D721Med (cell line): ENCODE results near the gene EIF1AX.

ENCODE experiments used
- DNase-seq: peaks from one replicate; pipeline ENCODE4 v3.0.0; 2011; ENCODE audit warnings: low spot score; ENCODE audit not compliant: insufficient read length
- FAIRE-seq: peaks from 2 replicates; lab custom pipeline; 2011; peaks lifted over from hg19 to GRCh38; lab: Jason Lieb, UNC
- TF ChIP-seq, protein P1 (sequence below): IDR thresholded peaks from 2 replicates; pipeline ENCODE4 v1.5.1; 2012; ENCODE audit warnings: mild to moderate bottlenecking, control low read depth; ENCODE audit not compliant: insufficient read depth; ENCODE audit errors: missing control alignments

The EIF1AX gene

DNA sequence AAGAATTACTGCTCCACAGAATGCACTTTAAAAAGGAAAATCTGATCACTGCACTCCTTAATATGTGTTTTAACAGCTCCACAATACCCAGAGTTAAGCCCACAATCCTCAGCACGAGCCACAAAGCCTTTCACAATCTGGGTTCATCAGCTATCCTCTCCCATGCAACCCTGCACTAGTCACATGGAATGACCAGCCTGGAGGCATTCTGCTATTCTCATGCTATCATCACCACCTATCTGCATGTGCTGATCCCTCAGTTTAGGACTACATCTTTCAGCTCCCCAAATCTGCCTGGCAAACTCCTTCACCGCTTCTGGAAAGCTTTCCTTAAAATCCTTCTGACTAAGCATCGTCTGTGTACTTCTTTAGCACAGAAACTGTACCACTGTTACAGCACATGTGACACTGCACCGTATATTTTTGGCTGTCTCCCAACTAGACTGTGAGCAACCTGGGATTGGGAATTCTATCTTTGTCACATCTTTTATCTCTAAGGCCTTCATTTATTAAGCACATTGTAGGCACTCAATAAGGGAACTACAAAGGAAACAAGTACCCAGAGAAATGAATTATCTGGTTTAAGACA lies 18.3 kb upstream of the EIF1AX start:
- DNase-seq (no peak), FAIRE-seq (peak; percentile 6)
- TF ChIP-seq, protein P1, sequence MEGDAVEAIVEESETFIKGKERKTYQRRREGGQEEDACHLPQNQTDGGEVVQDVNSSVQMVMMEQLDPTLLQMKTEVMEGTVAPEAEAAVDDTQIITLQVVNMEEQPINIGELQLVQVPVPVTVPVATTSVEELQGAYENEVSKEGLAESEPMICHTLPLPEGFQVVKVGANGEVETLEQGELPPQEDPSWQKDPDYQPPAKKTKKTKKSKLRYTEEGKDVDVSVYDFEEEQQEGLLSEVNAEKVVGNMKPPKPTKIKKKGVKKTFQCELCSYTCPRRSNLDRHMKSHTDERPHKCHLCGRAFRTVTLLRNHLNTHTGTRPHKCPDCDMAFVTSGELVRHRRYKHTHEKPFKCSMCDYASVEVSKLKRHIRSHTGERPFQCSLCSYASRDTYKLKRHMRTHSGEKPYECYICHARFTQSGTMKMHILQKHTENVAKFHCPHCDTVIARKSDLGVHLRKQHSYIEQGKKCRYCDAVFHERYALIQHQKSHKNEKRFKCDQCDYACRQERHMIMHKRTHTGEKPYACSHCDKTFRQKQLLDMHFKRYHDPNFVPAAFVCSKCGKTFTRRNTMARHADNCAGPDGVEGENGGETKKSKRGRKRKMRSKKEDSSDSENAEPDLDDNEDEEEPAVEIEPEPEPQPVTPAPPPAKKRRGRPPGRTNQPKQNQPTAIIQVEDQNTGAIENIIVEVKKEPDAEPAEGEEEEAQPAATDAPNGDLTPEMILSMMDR = no peak

DNA sequence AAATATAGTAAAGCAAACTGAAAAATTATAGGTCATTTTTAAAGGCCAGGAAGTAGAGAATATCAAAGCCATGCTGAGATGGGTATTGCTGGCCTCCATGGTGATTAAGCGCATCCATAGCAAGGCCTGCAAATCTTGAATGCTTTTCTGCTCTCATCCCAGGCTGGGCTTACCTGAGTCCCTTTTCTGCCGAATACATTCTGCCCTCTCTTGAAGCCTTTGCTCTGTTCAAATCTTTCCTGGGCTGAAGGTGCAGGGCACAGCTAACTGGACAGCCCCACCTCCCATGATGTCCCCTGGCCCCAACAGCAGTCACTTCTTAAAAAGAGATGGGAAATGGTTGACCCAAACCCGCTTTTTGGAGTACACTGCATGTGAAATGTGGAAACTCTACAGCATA lies 10.1 kb upstream of the EIF1AX start:
- FAIRE-seq (no peak), DNase-seq (no peak)
- TF ChIP-seq, protein P1 = no peak

DNA sequence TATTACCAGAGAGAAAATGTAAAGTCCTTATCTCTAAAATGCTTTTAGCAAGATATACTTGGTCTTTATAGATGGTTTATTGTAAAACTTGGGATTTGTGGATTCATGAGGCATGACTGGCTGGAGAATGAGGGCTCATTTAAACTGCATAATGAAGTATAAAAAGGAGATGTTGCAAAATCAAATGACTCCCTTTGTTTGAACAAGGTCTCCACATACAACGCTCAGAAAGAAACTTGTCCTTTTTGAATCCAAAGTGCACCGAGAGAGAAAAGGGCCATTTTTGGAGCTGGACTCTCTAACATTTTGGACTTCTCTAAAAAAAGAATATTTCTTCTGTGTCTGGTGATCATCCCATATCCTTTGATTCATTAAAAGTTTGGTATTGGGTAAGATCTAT lies 7.7 kb upstream of the EIF1AX start:
- TF ChIP-seq, protein P1 = no peak
- no peak for FAIRE-seq
- no peak for DNase-seq

DNA sequence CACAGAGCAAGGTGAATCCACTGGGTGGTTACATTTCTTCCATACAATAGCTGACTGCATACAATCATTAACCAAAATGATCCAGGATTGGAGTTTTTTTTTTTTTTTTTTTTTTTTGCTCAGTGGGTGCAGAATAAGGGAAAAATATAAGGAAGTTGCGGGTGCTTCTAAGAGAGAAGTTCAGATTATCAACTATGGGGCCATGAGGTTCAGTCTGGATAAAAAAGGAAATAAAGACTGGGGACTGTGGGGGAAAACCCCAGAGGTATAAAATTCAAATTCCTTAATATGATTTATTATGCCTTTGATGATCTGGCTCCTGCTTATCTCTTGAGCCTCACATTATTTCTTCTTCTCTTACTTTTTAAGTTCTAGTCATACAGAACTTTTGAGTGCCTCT lies 5.9 kb upstream of the EIF1AX start:
- DNase-seq = no peak
- TF ChIP-seq, protein P1 = no peak
- FAIRE-seq = no peak

DNA sequence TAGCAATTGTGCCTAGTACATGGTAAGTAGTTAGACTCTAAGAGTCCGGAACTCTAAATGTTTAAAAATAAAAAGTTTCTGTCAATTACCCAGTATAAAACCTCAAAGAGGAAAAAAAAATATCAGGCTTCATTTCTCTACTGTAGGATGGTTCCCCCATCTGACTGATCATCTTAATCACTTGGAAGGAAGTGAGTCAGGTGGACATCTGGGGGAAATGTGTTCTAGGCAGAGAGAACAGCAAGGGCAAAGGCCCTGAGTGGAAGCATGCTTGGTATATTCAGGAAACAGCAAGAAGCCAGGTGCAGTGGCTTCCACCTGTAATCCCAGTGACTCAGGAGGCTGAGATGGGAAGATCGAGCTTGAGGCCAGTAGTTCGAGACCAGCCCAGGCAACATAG lies 2.9 kb upstream of the EIF1AX start:
- TF ChIP-seq, protein P1 = no peak

DNA sequence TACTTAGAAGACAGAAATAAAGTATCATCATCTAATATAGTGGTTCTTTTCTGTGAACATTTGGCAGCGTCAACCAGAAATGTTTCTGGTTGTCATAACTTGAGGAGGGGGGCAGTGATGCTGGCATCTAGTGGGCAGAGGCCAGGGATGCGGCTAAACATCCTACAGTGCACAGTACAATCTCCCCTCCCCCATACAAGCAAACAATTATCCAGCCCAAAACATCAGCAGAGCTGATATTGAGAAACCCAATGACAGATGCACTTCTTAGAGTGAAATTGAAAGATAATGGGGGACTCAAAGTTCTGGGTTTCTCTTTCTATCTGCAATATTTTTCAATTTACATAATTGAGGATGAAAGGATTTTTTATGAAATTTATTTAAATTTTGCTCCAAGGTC lies 1.9 kb upstream of the EIF1AX start:
- TF ChIP-seq, protein P1 = no peak
- FAIRE-seq = no peak
- no peak for DNase-seq

More for the DNA sequence above, 2.9 kb upstream of the EIF1AX start:
- no peak for DNase-seq
- no peak for FAIRE-seq

- TF ChIP-seq, protein P1 = no peak
- DNase-seq (no peak), FAIRE-seq (no peak)
Observed at GRCh38 chrX:20143111-20143510, 1.5 kb upstream of the EIF1AX start.
